Smooth muscle cell (in vitro differentiated cells): ENCODE data around the gene EHD1. TPM values are rescaled to one million over a fixed set of nuclear protein-coding genes. Genes with fewer than 3 reads are reported as not detected.

Experiments used
- DNase-seq: peaks from one replicate; lab custom pipeline; 2025; ENCODE audit not compliant: unreplicated experiment; lab: John Stamatoyannopoulos, UW
- H2AFZ ChIP-seq: fragments of 200-600 bp; sonication (generic); 2 replicates; pipeline ENCODE4 v1.6.0; 2016; ENCODE audit warnings: antibody characterized with exemption, low read depth, mild to moderate bottlenecking
- H3F3A ChIP-seq: fragments of 200-600 bp; sonication (generic); 2 replicates; pipeline ENCODE4 v1.6.0; 2017; ENCODE audit warnings: antibody characterized with exemption, low read depth
- H3K27ac ChIP-seq: fragments of 200-600 bp; sonication (generic); 2 replicates; pipeline ENCODE4 v1.5.1; 2016; ENCODE audit warnings: low read depth, mild to moderate bottlenecking
- H3K27me3 ChIP-seq: fragments of 200-600 bp; sonication (generic); 2 replicates; pipeline ENCODE4 v1.6.1; 2016; ENCODE audit warnings: low read depth, mild to moderate bottlenecking
- H3K36me3 ChIP-seq: fragments of 200-600 bp; sonication (generic); 2 replicates; pipeline ENCODE4 v1.5.1; 2016; ENCODE audit warnings: low read depth
- H3K4me1 ChIP-seq: fragments of 200-600 bp; sonication (generic); 2 replicates; pipeline ENCODE4 v1.5.1; 2016; ENCODE audit warnings: low read depth
- H3K4me2 ChIP-seq: fragments of 200-600 bp; sonication (generic); 2 replicates; pipeline ENCODE4 v1.6.0; 2016; ENCODE audit warnings: mild to moderate bottlenecking
- H3K4me3 ChIP-seq: fragments of 200-600 bp; sonication (generic); 2 replicates; pipeline ENCODE4 v1.5.1; 2016; ENCODE audit warnings: mild to moderate bottlenecking
- H3K79me2 ChIP-seq: fragments of 200-600 bp; sonication (generic); 2 replicates; pipeline ENCODE4 v1.6.0; 2016; ENCODE audit warnings: low read depth, mild to moderate bottlenecking
- H3K9ac ChIP-seq: fragments of 200-600 bp; sonication (generic); 2 replicates; pipeline ENCODE4 v1.6.0; 2016; ENCODE audit warnings: low read depth
- H3K9me3 ChIP-seq: fragments of 200-600 bp; sonication (generic); replicated peaks from 2 replicates; pipeline ENCODE4 v1.5.1; 2016; ENCODE audit warnings: low read depth
- H4K20me1 ChIP-seq: fragments of 200-600 bp; sonication (generic); 2 replicates; pipeline ENCODE4 v1.6.0; 2016; ENCODE audit warnings: low read depth
- WGBS: methylation state at CpG from one replicate; pipeline ENCODE4 v1.1.7; 2016; ENCODE audit warnings: low lambda C conversion rate; 5-methylcytosine and 5-hydroxymethylcytosine counted together
- polyA plus RNA-seq: library from polyadenylated mRNA; unstranded; fragments of >200 nt; fragmentation: Nextera tagmentation; extraction: Ambion mirVana; gene quantifications from 2 replicates; pipeline ENCODE4 v1.2.1, GENCODE V29; 2016
- total RNA-seq: library from RNA; depleted of rRNA; stranded (reverse); fragments of >200 nt; gene quantifications from 2 replicates; pipeline ENCODE4 v1.2.3, GENCODE V29; 2014
- TF ChIP-seq, protein P1 (sequence below): fragments of 200-600 bp; sonication (generic); IDR thresholded peaks from 2 replicates; pipeline ENCODE4 v1.5.1; 2017; ENCODE audit warnings: borderline replicate concordance, mild to moderate bottlenecking, antibody characterized with exemption; ENCODE audit not compliant: insufficient read depth, poor library complexity, severe bottlenecking

The EHD1 gene
- total RNA-seq = 30.9 and 59.8 TPM in 2 replicates
- polyA plus RNA-seq = 42.8 and 46.7 TPM in 2 replicates

GRCh38 chr11:64878494-64879243 lies at the start of gene EHD1:
EHD1 (minus strand) TSS chr11:64878621; CDS start chr11:64878464, 157 bp downstream.
- H2AFZ ChIP-seq = peak within 1 kb of the TSS; percentile 63
- H3K27ac ChIP-seq = peak within 1 kb of the TSS; percentile 70
- under 1% methylated on average over 54 of the region's 75 CpGs for WGBS
- H4K20me1 ChIP-seq = peaks cover 38% of the 10 kb centered on the region
- H3K9me3 ChIP-seq = no peaks in the 10 kb centered on the region
- peak within 1 kb of the TSS; percentile 99 for H3K4me2 ChIP-seq
- peak within 1 kb of the TSS; percentile 83 for H3K4me3 ChIP-seq
- peak; percentile 97 for DNase-seq
- H3K36me3 ChIP-seq = no peaks in the 10 kb centered on the region
- peak within 1 kb of the TSS; percentile 85 for H3K9ac ChIP-seq
- no peaks in the 10 kb centered on the region for H3F3A ChIP-seq
- peaks cover 44% of the 10 kb centered on the region for H3K79me2 ChIP-seq
- no peaks in the 10 kb centered on the region for H3K27me3 ChIP-seq
- peaks cover 16% of the 10 kb centered on the region for H3K4me1 ChIP-seq
- TF ChIP-seq, protein P1, sequence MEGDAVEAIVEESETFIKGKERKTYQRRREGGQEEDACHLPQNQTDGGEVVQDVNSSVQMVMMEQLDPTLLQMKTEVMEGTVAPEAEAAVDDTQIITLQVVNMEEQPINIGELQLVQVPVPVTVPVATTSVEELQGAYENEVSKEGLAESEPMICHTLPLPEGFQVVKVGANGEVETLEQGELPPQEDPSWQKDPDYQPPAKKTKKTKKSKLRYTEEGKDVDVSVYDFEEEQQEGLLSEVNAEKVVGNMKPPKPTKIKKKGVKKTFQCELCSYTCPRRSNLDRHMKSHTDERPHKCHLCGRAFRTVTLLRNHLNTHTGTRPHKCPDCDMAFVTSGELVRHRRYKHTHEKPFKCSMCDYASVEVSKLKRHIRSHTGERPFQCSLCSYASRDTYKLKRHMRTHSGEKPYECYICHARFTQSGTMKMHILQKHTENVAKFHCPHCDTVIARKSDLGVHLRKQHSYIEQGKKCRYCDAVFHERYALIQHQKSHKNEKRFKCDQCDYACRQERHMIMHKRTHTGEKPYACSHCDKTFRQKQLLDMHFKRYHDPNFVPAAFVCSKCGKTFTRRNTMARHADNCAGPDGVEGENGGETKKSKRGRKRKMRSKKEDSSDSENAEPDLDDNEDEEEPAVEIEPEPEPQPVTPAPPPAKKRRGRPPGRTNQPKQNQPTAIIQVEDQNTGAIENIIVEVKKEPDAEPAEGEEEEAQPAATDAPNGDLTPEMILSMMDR = peak; percentile 34

DNA sequence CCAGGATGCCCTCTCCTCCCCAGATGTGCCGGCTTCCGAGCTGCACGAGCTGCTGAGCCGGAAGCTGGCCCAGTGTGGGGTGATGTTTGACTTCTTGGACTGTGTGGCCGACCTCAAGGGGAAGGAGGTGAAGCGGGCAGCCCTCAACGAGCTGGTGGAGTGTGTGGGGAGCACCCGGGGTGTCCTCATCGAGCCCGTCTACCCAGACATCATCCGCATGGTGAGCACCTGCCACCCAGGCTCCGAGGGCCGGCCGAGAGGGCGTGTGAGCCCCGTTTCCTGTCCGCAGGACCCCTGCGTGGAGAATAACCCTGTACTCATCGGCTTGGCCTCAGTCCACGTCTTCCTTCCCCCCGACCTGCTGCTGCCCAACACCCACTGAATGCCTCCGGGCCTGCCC lies 48.3 kb upstream of the EHD1 start:
- Histone ChIP-seq H2AFZ (no peak overlapping the region), H4K20me1 (no peaks in the 10 kb centered on the region), H3K4me2 (no peak overlapping the region), H3F3A (no peaks in the 10 kb centered on the region), H3K9me3 (no peaks in the 10 kb centered on the region), H3K79me2 (peaks cover 3% of the 10 kb centered on the region), H3K4me3 (no peak overlapping the region), H3K27me3 (no peaks in the 10 kb centered on the region), H3K4me1 (peaks cover 7% of the 10 kb centered on the region), H3K27ac (no peak overlapping the region), H3K36me3 (no peaks in the 10 kb centered on the region), H3K9ac (no peak overlapping the region)
- DNase-seq = no peak
- WGBS = 94% methylated on average over 22 of the region's 22 CpGs
- TF ChIP-seq, protein P1 = no peak

- Histone ChIP-seq H3K9ac (peak overlapping the region; percentile 86), H3K4me3 (peak overlapping the region; percentile 82), H2AFZ (no peak overlapping the region), H3F3A (no peaks in the 10 kb centered on the region), H3K27me3 (no peaks in the 10 kb centered on the region), H4K20me1 (no peaks in the 10 kb centered on the region), H3K4me2 (peak overlapping the region; percentile 98), H3K9me3 (no peaks in the 10 kb centered on the region), H3K79me2 (peaks cover 3% of the 10 kb centered on the region), H3K36me3 (no peaks in the 10 kb centered on the region), H3K4me1 (peaks cover 7% of the 10 kb centered on the region), H3K27ac (no peak overlapping the region)
- TF ChIP-seq, protein P1 = no peak
- no peak for DNase-seq
- WGBS = 89% methylated on average over 9 of the region's 24 CpGs
Observed at GRCh38 chr11:64925536-64926436, 47.4 kb upstream of the EHD1 start.
